HUES48 (cell line): Measurements from ENCODE around the gene TUBB4A.

Source experiments
- H3K27ac ChIP-seq: one replicate; pipeline ENCODE4 v1.7.0; 2013; ENCODE audit warnings: low read depth, low read length, inconsistent platforms
- H3K27me3 ChIP-seq: 2 replicates; pipeline ENCODE4 v1.6.1; 2013; ENCODE audit warnings: mild to moderate bottlenecking, low read length; ENCODE audit not compliant: control insufficient read depth, insufficient read depth
- H3K36me3 ChIP-seq: 2 replicates; pipeline ENCODE4 v1.6.1; 2013; ENCODE audit warnings: low read length; ENCODE audit not compliant: control insufficient read depth, insufficient read depth
- H3K4me1 ChIP-seq: 2 replicates; pipeline ENCODE4 v1.6.1; 2013; ENCODE audit warnings: mild to moderate bottlenecking, low read length; ENCODE audit not compliant: control insufficient read depth, insufficient read depth
- H3K4me3 ChIP-seq: 2 replicates; pipeline ENCODE4 v1.5.1; 2013; ENCODE audit warnings: mild to moderate bottlenecking, low read depth, low read length
- H3K9ac ChIP-seq: 2 replicates; pipeline ENCODE4 v1.6.1; 2013; ENCODE audit warnings: mild to moderate bottlenecking, low read depth, low read length, moderate library complexity
- H3K9me3 ChIP-seq: 2 replicates; pipeline ENCODE4 v1.6.1; 2013; ENCODE audit warnings: low read length; ENCODE audit not compliant: control insufficient read depth, insufficient read depth

The TUBB4A gene

GRCh38 chr19:6521718-6522646 is 19.9 kb upstream of the TUBB4A start:
- Histone ChIP-seq H3K27me3 (no peaks in the 10 kb centered on the region), H3K4me1 (no peaks in the 10 kb centered on the region), H3K36me3 (no peaks in the 10 kb centered on the region), H3K9ac (no peak overlapping the region), H3K4me3 (no peak overlapping the region), H3K27ac (no peak overlapping the region), H3K9me3 (no peaks in the 10 kb centered on the region)

DNA sequence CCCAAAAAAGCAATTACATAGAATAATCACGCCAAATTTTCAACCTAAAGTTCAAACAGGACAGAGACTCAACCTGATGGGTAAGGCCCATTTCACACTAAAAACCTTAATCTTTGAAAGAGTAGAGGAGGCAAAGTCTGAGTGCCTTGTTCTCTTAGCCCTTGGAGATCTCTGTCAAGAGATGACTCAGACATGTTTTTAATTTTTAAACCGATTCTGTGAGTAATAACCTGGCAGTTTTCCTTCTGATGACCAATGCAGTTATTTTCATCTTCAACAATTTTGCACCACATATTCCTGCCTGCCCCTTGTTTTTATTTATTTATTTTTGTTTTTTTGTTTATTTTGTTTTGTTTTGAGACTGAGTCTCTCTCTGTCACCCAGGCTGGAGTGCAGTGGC is 17.2 kb upstream of the TUBB4A start:
- H3K27ac ChIP-seq = no peak overlapping the region
- no peaks in the 10 kb centered on the region for H3K36me3 ChIP-seq
- no peaks in the 10 kb centered on the region for H3K9me3 ChIP-seq
- H3K9ac ChIP-seq = no peak overlapping the region
- H3K27me3 ChIP-seq = no peaks in the 10 kb centered on the region
- H3K4me1 ChIP-seq = no peaks in the 10 kb centered on the region
- H3K4me3 ChIP-seq = no peak overlapping the region

DNA sequence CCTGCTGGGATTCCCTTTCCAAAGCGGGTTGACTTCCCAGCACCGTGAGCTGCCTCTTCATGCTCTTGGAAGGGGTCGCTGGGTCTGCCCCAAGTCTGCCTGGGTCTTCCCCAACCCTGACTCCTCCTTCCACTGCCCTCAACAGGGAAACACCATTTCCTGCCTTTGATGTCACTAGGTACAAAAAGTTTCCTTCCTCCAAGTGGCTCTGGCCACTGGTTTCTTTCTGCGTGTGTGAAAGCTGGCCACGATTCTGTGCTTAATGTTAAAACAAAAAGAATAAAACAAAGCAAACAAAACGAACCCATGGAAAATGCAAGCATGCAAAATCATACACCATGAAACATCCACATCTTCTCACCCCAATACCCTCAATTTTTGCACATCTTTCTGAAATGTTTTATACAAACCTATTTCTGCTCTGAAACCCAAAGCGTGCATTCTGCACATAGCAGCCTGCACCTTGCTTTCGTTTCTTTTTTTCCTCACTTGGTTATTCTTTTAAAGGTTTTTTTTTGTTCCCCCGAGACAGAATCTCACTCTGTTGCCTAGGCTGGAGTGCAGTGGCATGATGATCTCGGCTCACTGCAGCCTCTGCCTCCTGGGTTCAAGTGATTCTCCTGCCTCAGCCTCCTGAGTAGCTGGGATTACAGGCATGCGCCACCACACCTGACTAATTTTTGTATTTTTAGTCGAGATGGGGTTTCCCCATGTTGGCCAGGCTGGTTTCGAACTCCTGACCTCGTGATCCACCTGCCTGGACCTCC is 16.2 kb upstream of the TUBB4A start:
- Histone ChIP-seq H3K36me3 (no peaks in the 10 kb centered on the region), H3K9ac (no peak overlapping the region), H3K27me3 (no peaks in the 10 kb centered on the region), H3K4me3 (no peak overlapping the region), H3K9me3 (no peaks in the 10 kb centered on the region), H3K4me1 (no peaks in the 10 kb centered on the region), H3K27ac (no peak overlapping the region)

DNA sequence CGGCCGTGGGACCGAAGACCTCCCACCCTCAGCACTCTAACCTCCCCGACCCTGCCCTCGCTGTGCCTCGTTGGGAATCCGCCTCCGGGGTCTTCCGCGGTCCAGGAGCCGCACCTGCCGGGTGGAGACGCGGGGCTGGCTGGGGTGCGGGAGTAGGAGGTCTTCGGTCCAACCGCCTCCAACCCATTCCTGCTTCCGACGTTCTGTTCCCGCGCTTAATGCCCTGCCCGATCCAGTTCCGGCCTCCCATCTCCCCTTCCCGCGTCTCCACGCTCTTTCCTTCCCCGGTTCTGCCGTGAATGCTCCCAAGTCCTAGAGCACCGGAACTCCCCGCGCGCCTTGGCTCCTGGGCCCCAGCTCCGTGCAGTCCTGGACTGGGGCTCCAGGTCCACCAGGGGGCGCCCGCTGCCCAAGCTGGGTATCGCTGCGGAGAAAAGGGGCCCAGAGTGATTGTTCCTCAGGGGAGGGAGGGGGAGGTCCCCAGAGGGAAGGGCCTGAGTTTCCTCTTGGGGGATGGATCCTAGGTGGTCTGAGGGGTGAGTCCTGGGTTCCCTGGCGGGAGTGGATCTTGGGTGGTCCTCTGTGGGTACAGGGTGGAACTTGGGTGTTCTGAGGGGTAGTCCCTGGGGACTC is 14.7 kb upstream of the TUBB4A start:
- no peaks in the 10 kb centered on the region for H3K27me3 ChIP-seq
- no peaks in the 10 kb centered on the region for H3K9me3 ChIP-seq
- H3K4me3 ChIP-seq = peak overlapping the region; percentile 58
- H3K27ac ChIP-seq = no peak overlapping the region
- H3K4me1 ChIP-seq = no peaks in the 10 kb centered on the region
- H3K9ac ChIP-seq = no peak overlapping the region
- H3K36me3 ChIP-seq = no peaks in the 10 kb centered on the region

GRCh38 chr19:6516018-6516658 is 14.0 kb upstream of the TUBB4A start:
- Histone ChIP-seq H3K27me3 (no peaks in the 10 kb centered on the region), H3K9me3 (no peaks in the 10 kb centered on the region), H3K4me1 (no peaks in the 10 kb centered on the region), H3K4me3 (peak overlapping the region; percentile 58), H3K36me3 (no peaks in the 10 kb centered on the region), H3K9ac (no peak overlapping the region), H3K27ac (no peak overlapping the region)

DNA sequence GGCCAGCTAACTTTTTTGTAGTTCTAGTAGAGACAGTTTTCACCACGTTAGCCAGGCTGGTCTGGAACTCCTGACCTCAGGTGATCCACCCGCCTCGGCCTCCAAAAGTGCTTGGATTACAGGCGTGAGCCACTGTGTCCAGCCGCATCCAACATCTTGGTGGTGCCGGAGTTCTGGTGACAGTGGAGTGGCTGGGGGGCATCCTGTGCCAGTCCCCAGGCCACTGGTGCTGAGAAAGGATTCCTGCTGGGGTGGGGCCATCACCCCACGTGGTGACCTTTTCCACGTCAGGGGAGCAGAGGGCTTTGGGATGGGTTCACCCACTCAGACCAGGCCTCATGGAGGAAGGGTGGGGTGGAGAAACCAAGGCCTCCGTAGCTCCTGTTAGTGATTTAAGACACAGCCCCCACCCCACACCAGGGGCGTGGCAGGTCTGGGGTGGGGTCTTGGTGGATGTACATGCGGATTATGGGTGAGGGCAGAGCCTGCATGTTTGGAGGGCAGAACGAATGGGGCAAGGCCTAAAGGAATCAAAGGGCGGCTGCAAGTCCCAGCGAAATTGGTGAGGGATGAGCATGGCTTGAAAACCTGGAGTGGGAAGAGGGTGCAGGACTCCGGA is 12.9 kb upstream of the TUBB4A start:
- H3K27me3 ChIP-seq = no peaks in the 10 kb centered on the region
- no peaks in the 10 kb centered on the region for H3K36me3 ChIP-seq
- H3K4me1 ChIP-seq = no peaks in the 10 kb centered on the region
- H3K4me3 ChIP-seq = no peak overlapping the region
- no peak overlapping the region for H3K9ac ChIP-seq
- no peak overlapping the region for H3K27ac ChIP-seq
- no peaks in the 10 kb centered on the region for H3K9me3 ChIP-seq

DNA sequence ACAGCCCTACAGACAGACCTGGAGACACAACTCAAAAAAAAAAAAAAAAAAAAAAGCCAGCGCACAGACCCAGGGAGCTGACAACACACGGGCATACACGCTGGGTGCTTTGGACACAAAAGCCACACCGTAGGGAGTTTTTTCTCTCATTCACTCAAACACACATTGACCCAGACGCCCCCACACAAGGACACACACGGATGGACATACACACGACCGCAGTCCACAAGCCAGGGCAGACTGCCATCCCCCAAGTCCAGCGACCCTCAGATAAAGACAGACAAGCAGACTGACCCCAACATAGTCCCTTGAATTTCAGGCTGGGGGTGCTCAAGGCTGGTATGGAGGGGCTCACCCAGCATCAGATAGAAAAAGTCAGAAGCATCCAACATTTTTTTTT is 12.0 kb upstream of the TUBB4A start:
- Histone ChIP-seq H3K4me1 (no peaks in the 10 kb centered on the region), H3K27ac (no peak overlapping the region), H3K9me3 (no peaks in the 10 kb centered on the region), H3K36me3 (no peaks in the 10 kb centered on the region), H3K9ac (no peak overlapping the region), H3K27me3 (no peaks in the 10 kb centered on the region), H3K4me3 (no peak overlapping the region)

GRCh38 chr19:6510618-6511017 is 8.5 kb upstream of the TUBB4A start:
- H3K27ac ChIP-seq = no peak overlapping the region
- H3K4me1 ChIP-seq = no peaks in the 10 kb centered on the region
- no peaks in the 10 kb centered on the region for H3K9me3 ChIP-seq
- no peak overlapping the region for H3K4me3 ChIP-seq
- H3K27me3 ChIP-seq = no peaks in the 10 kb centered on the region
- H3K36me3 ChIP-seq = no peaks in the 10 kb centered on the region
- no peak overlapping the region for H3K9ac ChIP-seq

- no peaks in the 10 kb centered on the region for H3K27me3 ChIP-seq
- H3K27ac ChIP-seq = no peak overlapping the region
- H3K4me1 ChIP-seq = no peaks in the 10 kb centered on the region
- H3K9me3 ChIP-seq = no peaks in the 10 kb centered on the region
- H3K4me3 ChIP-seq = no peak overlapping the region
- H3K36me3 ChIP-seq = no peaks in the 10 kb centered on the region
- H3K9ac ChIP-seq = no peak overlapping the region
Measured at GRCh38 chr19:6509118-6509971, 7.2 kb upstream of the TUBB4A start.
